ENCODE data around the gene ZNF444.
"Not testable (repeated sequence)": the region's sequence is repeated elsewhere in the genome, so short reads cannot be mapped to it uniquely, and the experiment has no call there.

ZNF444 gene

DNA sequence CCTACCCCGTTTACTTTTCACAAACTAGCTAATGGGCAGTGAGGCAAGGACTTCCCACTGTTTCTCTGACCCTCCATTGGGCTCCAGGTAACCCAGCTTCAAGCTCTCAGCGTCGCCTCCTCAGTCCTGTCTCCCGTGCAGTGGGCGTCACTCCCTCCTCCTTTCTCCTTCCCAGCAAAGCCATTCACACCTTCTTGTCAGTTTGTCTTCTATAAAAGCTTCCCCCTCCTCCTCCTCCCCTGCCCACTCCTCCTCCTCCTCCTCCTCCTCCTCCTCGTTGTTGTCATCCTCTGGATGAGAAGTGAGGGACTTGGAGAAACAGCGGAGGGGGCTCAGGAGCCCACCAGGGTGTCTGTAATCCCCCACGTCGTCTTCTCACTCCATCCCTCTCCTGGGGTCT, 33.0 kb downstream of the ZNF444 start:
- no peaks in the 10 kb centered on the region for H3K9me2 ChIP-seq (replicated peaks; ENCODE audit: insufficient read depth, low read length)
- no peak for TF ChIP-seq CTCF (IDR thresholded peaks at IDR 0.05; ENCODE audit: insufficient read depth, low read length, poor library complexity, severe bottlenecking)
- no peak for TF ChIP-seq EZH2phosphoT487 (conservative IDR thresholded peaks at IDR 0.05; ENCODE audit: low read length)
- no peak overlapping the region for H3K4me2 ChIP-seq (ENCODE audit: low read depth, low read length, poor library complexity, severe bottlenecking)
- no peaks in the 10 kb centered on the region for H3K36me3 ChIP-seq (ENCODE audit: low read length)
- H3K27me3 ChIP-seq (ENCODE audit: low read length): no peaks in the 10 kb centered on the region
- no peak overlapping the region for H2AFZ ChIP-seq (ENCODE audit: low read depth, low read length, severe bottlenecking)
- no peaks in the 10 kb centered on the region for H4K20me1 ChIP-seq (ENCODE audit: low read depth, low read length)
- H3F3A ChIP-seq (ENCODE audit: insufficient read depth): no peaks in the 10 kb centered on the region
- no peaks in the 10 kb centered on the region for H3K9me3 ChIP-seq (ENCODE audit: insufficient read depth, low read length)
- no peak overlapping the region for H3K9ac ChIP-seq (ENCODE audit: low read length)
- H3K27ac ChIP-seq (ENCODE audit: low read depth, low read length): no peak overlapping the region
- no peaks in the 10 kb centered on the region for H3K79me2 ChIP-seq (ENCODE audit: insufficient read depth, low read length)
- no peak overlapping the region for H3K4me3 ChIP-seq (ENCODE audit: insufficient read depth, low read length, poor library complexity, severe bottlenecking)

DNA sequence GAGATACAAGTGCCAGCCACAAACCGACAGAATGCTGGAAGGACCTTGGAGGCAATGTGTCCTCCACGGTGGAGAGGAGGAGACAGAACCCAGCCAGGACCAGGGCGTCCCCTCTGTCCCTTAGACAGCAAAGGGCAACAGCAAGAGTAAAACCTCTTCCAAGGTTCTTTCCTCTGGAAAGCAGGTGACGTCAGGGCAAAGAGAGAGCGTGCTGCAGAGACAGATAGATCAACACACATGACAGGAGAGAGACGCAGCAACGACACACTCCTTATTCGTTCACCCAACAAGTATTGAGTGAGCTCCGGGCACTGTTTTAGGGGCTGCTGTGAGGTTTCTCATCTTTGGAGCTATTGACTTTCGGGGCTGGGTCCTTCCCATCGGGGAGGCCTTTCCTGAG, 33.5 kb downstream of the ZNF444 start:
- no peaks in the 10 kb centered on the region for H3K9me2 ChIP-seq (replicated peaks; ENCODE audit: insufficient read depth, low read length)
- H3K4me3 ChIP-seq (ENCODE audit: insufficient read depth, low read length, poor library complexity, severe bottlenecking): no peak overlapping the region
- H3K36me3 ChIP-seq (ENCODE audit: low read length): no peaks in the 10 kb centered on the region
- no peaks in the 10 kb centered on the region for H3K9me3 ChIP-seq (ENCODE audit: insufficient read depth, low read length)
- H3K27me3 ChIP-seq (ENCODE audit: low read length): no peaks in the 10 kb centered on the region
- TF ChIP-seq EZH2phosphoT487 (conservative IDR thresholded peaks at IDR 0.05; ENCODE audit: low read length) (no peak), CTCF (IDR thresholded peaks at IDR 0.05; ENCODE audit: insufficient read depth, low read length, poor library complexity, severe bottlenecking) (no peak)
- no peaks in the 10 kb centered on the region for H3F3A ChIP-seq (ENCODE audit: insufficient read depth)
- H3K79me2 ChIP-seq (ENCODE audit: insufficient read depth, low read length): no peaks in the 10 kb centered on the region
- H2AFZ ChIP-seq (ENCODE audit: low read depth, low read length, severe bottlenecking): no peak overlapping the region
- no peak overlapping the region for H3K9ac ChIP-seq (ENCODE audit: low read length)
- no peak overlapping the region for H3K27ac ChIP-seq (ENCODE audit: low read depth, low read length)
- H4K20me1 ChIP-seq (ENCODE audit: low read depth, low read length): no peaks in the 10 kb centered on the region
- H3K4me2 ChIP-seq (ENCODE audit: low read depth, low read length, poor library complexity, severe bottlenecking): no peak overlapping the region

DNA sequence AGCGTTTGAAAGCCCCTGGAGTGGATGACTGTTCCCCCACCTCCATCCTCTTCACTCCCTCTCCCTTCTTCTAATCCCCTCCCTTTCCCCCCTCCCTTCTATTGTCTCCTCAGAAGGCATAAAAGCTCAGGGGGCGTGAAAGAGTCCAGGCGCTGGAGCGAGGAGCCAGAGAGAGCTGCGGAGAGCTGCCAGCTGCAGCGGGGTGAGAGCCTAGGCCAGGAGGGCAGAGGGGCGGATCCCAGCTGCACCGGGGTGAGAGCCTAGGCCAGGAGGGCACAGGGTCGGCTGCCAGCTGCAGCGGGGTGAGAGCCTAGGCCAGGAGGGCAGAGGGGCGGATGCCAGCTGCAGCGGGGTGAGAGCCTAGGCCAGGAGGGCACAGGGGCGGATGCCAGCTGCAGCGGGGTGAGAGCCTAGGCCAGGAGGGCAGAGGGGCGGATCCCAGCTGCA, 34.8 kb downstream of the ZNF444 start, which contains the start of gene GALP:
Gene GALP, plus strand, starts transcription at position 148 of the 447 bp plus-strand sequence. CDS start 1,101 bp downstream, outside the sequence.
- not testable (repeated sequence) for H3K79me2 ChIP-seq (ENCODE audit: insufficient read depth, low read length); H3K9ac ChIP-seq (ENCODE audit: low read length); H2AFZ ChIP-seq (ENCODE audit: low read depth, low read length, severe bottlenecking); H3K9me2 ChIP-seq (replicated peaks; ENCODE audit: insufficient read depth, low read length); H3K4me3 ChIP-seq (ENCODE audit: insufficient read depth, low read length, poor library complexity, severe bottlenecking); H3K9me3 ChIP-seq (ENCODE audit: insufficient read depth, low read length); H3F3A ChIP-seq (ENCODE audit: insufficient read depth); H4K20me1 ChIP-seq (ENCODE audit: low read depth, low read length); H3K27ac ChIP-seq (ENCODE audit: low read depth, low read length); H3K27me3 ChIP-seq (ENCODE audit: low read length); H3K36me3 ChIP-seq (ENCODE audit: low read length); H3K4me2 ChIP-seq (ENCODE audit: low read depth, low read length, poor library complexity, severe bottlenecking)

- not testable (repeated sequence) for H3K27ac ChIP-seq (ENCODE audit: low read depth, low read length); H2AFZ ChIP-seq (ENCODE audit: low read depth, low read length, severe bottlenecking); H3K9me2 ChIP-seq (replicated peaks; ENCODE audit: insufficient read depth, low read length); H3K4me3 ChIP-seq (ENCODE audit: insufficient read depth, low read length, poor library complexity, severe bottlenecking); H4K20me1 ChIP-seq (ENCODE audit: low read depth, low read length); H3K79me2 ChIP-seq (ENCODE audit: insufficient read depth, low read length); H3K9me3 ChIP-seq (ENCODE audit: insufficient read depth, low read length); H3K36me3 ChIP-seq (ENCODE audit: low read length); H3K9ac ChIP-seq (ENCODE audit: low read length); H3K27me3 ChIP-seq (ENCODE audit: low read length); H3F3A ChIP-seq (ENCODE audit: insufficient read depth); H3K4me2 ChIP-seq (ENCODE audit: low read depth, low read length, poor library complexity, severe bottlenecking)
Measured at GRCh38 chr19:56176310-56176709, 35.2 kb downstream of the ZNF444 start.

All from SU-DHL-6 (cell line).